ENCODE measurements around the gene JAG2.

DNA sequence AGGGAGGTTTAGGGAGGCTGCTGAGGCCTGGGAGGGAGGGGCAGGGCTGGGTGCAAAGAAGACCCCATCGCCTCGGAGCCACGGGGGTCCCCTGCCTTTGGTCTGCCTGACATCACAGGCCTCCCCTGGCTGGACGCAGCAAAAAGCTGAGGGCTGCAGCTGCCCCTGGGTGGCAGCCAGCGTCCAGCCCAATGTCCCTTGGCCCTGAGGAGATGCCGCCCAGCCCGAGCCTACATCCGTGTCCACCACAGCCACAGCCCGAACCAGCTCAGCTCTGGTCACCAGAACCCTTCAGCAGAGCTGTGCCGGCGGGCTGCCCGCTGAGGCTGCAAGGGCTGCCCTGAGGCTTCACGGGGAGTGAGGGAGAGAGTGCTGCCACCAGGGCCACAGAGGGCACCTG is 10.6 kb upstream of the JAG2 start:
- no peak for TF ChIP-seq ZNF274 (IDR thresholded peaks at IDR 0.05; ENCODE audit: low read depth, low read length)
- no peak for TF ChIP-seq YY1 (IDR thresholded peaks at IDR 0.05; ENCODE audit: insufficient read depth, insufficient read length)
